Activated naive CD8-positive, alpha-beta T cell (primary cell): ENCODE data around the gene FHIT.

Experiments
- H3K27ac Mint-ChIP-seq: one replicate; pipeline ENCODE4 v1.8.0; 2021; ENCODE audit warnings: mixed read lengths
- H3K27me3 Mint-ChIP-seq: one replicate; pipeline ENCODE4 v1.8.0; 2021; ENCODE audit warnings: mixed read lengths
- H3K36me3 Mint-ChIP-seq: one replicate; pipeline ENCODE4 v1.8.0; 2021; ENCODE audit warnings: mixed read lengths
- H3K4me1 Mint-ChIP-seq: one replicate; pipeline ENCODE4 v1.8.0; 2021; ENCODE audit warnings: low read depth, mixed read lengths
- H3K4me3 Mint-ChIP-seq: one replicate; pipeline ENCODE4 v1.8.0; 2021; ENCODE audit warnings: mild to moderate bottlenecking, mixed read lengths
- H3K9me3 Mint-ChIP-seq: one replicate; pipeline ENCODE4 v1.8.0; 2021; ENCODE audit warnings: low read depth, mixed read lengths

Gene FHIT

GRCh38 chr3:60758171-60758570, 493.1 kb downstream of the FHIT start:
- no peaks in the 10 kb centered on the region for H3K4me1 Mint-ChIP-seq
- no peaks in the 10 kb centered on the region for H3K27me3 Mint-ChIP-seq
- no peak overlapping the region for H3K4me3 Mint-ChIP-seq
- H3K9me3 Mint-ChIP-seq, result no peaks in the 10 kb centered on the region
- H3K27ac Mint-ChIP-seq, result no peak overlapping the region
- peaks cover 6% of the 10 kb centered on the region for H3K36me3 Mint-ChIP-seq

- H3K4me3 Mint-ChIP-seq, result no peak overlapping the region
- H3K36me3 Mint-ChIP-seq, result peaks cover 6% of the 10 kb centered on the region
- H3K9me3 Mint-ChIP-seq, result no peaks in the 10 kb centered on the region
- H3K27me3 Mint-ChIP-seq, result no peaks in the 10 kb centered on the region
- H3K27ac Mint-ChIP-seq, result no peak overlapping the region
- no peaks in the 10 kb centered on the region for H3K4me1 Mint-ChIP-seq
These were observed 493.5 kb downstream of the FHIT start for GRCh38 chr3:60757724-60758123.

- Mint-ChIP-seq H3K27ac (no peak overlapping the region), H3K27me3 (no peaks in the 10 kb centered on the region), H3K4me3 (no peak overlapping the region), H3K9me3 (no peaks in the 10 kb centered on the region), H3K4me1 (no peaks in the 10 kb centered on the region), H3K36me3 (peaks cover 6% of the 10 kb centered on the region)
These were observed 494.8 kb downstream of the FHIT start for GRCh38 chr3:60756241-60757030.

GRCh38 chr3:60755094-60755493, 496.2 kb downstream of the FHIT start:
- no peak overlapping the region for H3K4me3 Mint-ChIP-seq
- H3K27ac Mint-ChIP-seq, result no peak overlapping the region
- no peaks in the 10 kb centered on the region for H3K4me1 Mint-ChIP-seq
- no peaks in the 10 kb centered on the region for H3K9me3 Mint-ChIP-seq
- peaks cover 6% of the 10 kb centered on the region for H3K36me3 Mint-ChIP-seq
- no peaks in the 10 kb centered on the region for H3K27me3 Mint-ChIP-seq

- peaks cover 6% of the 10 kb centered on the region for H3K36me3 Mint-ChIP-seq
- H3K27me3 Mint-ChIP-seq, result no peaks in the 10 kb centered on the region
- H3K4me1 Mint-ChIP-seq, result no peaks in the 10 kb centered on the region
- H3K9me3 Mint-ChIP-seq, result peaks cover 4% of the 10 kb centered on the region
- H3K27ac Mint-ChIP-seq, result no peak overlapping the region
- no peak overlapping the region for H3K4me3 Mint-ChIP-seq
These were observed 496.6 kb downstream of the FHIT start for GRCh38 chr3:60754617-60755016.

GRCh38 chr3:60752809-60753208, 498.4 kb downstream of the FHIT start:
- Mint-ChIP-seq H3K4me1 (no peaks in the 10 kb centered on the region), H3K27me3 (no peaks in the 10 kb centered on the region), H3K4me3 (no peak overlapping the region), H3K27ac (no peak overlapping the region), H3K36me3 (peaks cover 4% of the 10 kb centered on the region), H3K9me3 (peaks cover 8% of the 10 kb centered on the region)

- Mint-ChIP-seq H3K4me3 (no peak overlapping the region), H3K27ac (no peak overlapping the region), H3K4me1 (no peaks in the 10 kb centered on the region), H3K9me3 (peaks cover 8% of the 10 kb centered on the region), H3K27me3 (no peaks in the 10 kb centered on the region), H3K36me3 (peaks cover 4% of the 10 kb centered on the region)
These were observed 504.4 kb downstream of the FHIT start for GRCh38 chr3:60746695-60747416.

GRCh38 chr3:60746043-60746638, 505.1 kb downstream of the FHIT start:
- Mint-ChIP-seq H3K36me3 (peaks cover 4% of the 10 kb centered on the region), H3K27me3 (no peaks in the 10 kb centered on the region), H3K27ac (no peak overlapping the region), H3K9me3 (peaks cover 8% of the 10 kb centered on the region), H3K4me1 (no peaks in the 10 kb centered on the region), H3K4me3 (no peak overlapping the region)

- Mint-ChIP-seq H3K4me3 (no peak overlapping the region), H3K36me3 (no peaks in the 10 kb centered on the region), H3K27ac (no peak overlapping the region), H3K4me1 (no peaks in the 10 kb centered on the region), H3K9me3 (no peaks in the 10 kb centered on the region), H3K27me3 (no peaks in the 10 kb centered on the region)
These were observed 507.6 kb downstream of the FHIT start for GRCh38 chr3:60743631-60744164.

- no peak overlapping the region for H3K4me3 Mint-ChIP-seq
- no peaks in the 10 kb centered on the region for H3K9me3 Mint-ChIP-seq
- no peaks in the 10 kb centered on the region for H3K4me1 Mint-ChIP-seq
- no peaks in the 10 kb centered on the region for H3K36me3 Mint-ChIP-seq
- H3K27ac Mint-ChIP-seq, result no peak overlapping the region
- H3K27me3 Mint-ChIP-seq, result no peaks in the 10 kb centered on the region
These were observed 508.6 kb downstream of the FHIT start for GRCh38 chr3:60742606-60743145.

- Mint-ChIP-seq H3K9me3 (no peaks in the 10 kb centered on the region), H3K4me3 (no peak overlapping the region), H3K4me1 (no peaks in the 10 kb centered on the region), H3K27ac (no peak overlapping the region), H3K27me3 (no peaks in the 10 kb centered on the region), H3K36me3 (no peaks in the 10 kb centered on the region)
These were observed 513.4 kb downstream of the FHIT start for GRCh38 chr3:60737633-60738399.

- Mint-ChIP-seq H3K4me1 (no peaks in the 10 kb centered on the region), H3K27me3 (no peaks in the 10 kb centered on the region), H3K36me3 (peaks cover 2% of the 10 kb centered on the region), H3K27ac (no peak overlapping the region), H3K4me3 (no peak overlapping the region), H3K9me3 (no peaks in the 10 kb centered on the region)
These were observed 520.9 kb downstream of the FHIT start for GRCh38 chr3:60730371-60730770.

- H3K27ac Mint-ChIP-seq, result no peak overlapping the region
- H3K27me3 Mint-ChIP-seq, result no peaks in the 10 kb centered on the region
- H3K9me3 Mint-ChIP-seq, result no peaks in the 10 kb centered on the region
- H3K4me1 Mint-ChIP-seq, result no peaks in the 10 kb centered on the region
- peaks cover 2% of the 10 kb centered on the region for H3K36me3 Mint-ChIP-seq
- H3K4me3 Mint-ChIP-seq, result no peak overlapping the region
These were observed 522.2 kb downstream of the FHIT start for GRCh38 chr3:60729056-60729455.

GRCh38 chr3:60728006-60728405, 523.2 kb downstream of the FHIT start:
- Mint-ChIP-seq H3K4me1 (no peaks in the 10 kb centered on the region), H3K27ac (no peak overlapping the region), H3K27me3 (no peaks in the 10 kb centered on the region), H3K36me3 (peaks cover 2% of the 10 kb centered on the region), H3K4me3 (no peak overlapping the region), H3K9me3 (no peaks in the 10 kb centered on the region)
